GM20431 (cell line): ENCODE results near the gene NFRKB.
"Not testable (repeated sequence)": the region's sequence is repeated elsewhere in the genome, so short reads cannot be mapped to it uniquely, and the experiment has no call there.

Source experiments
- in situ Hi-C: fragments of 300-500 bp; cut with MseI, MboI; formaldehyde crosslinking; loops from one replicate; pipeline ENCODE4 v1.15.0; 2020; ENCODE audit warnings: low sequenced_read_pairs; ENCODE audit not compliant: unreplicated experiment

The NFRKB gene

DNA sequence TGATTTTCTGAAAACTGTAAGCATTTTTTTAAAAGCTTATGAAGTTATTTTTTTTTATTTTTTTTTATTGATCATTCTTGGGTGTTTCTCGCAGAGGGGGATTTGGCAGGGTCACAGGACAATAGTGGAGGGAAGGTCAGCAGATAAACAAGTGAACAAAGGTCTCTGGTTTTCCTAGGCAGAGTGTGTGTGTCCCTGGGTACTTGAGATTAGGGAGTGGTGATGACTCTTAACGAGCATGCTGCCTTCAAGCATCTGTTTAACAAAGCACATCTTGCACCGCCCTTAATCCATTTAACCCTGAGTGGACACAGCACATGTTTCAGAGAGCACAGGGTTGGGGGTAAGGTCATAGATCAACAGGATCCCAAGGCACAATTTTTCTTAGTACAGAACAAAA is 48.0 kb downstream of the NFRKB start:
- in situ Hi-C loops: not testable (repeated sequence)

DNA sequence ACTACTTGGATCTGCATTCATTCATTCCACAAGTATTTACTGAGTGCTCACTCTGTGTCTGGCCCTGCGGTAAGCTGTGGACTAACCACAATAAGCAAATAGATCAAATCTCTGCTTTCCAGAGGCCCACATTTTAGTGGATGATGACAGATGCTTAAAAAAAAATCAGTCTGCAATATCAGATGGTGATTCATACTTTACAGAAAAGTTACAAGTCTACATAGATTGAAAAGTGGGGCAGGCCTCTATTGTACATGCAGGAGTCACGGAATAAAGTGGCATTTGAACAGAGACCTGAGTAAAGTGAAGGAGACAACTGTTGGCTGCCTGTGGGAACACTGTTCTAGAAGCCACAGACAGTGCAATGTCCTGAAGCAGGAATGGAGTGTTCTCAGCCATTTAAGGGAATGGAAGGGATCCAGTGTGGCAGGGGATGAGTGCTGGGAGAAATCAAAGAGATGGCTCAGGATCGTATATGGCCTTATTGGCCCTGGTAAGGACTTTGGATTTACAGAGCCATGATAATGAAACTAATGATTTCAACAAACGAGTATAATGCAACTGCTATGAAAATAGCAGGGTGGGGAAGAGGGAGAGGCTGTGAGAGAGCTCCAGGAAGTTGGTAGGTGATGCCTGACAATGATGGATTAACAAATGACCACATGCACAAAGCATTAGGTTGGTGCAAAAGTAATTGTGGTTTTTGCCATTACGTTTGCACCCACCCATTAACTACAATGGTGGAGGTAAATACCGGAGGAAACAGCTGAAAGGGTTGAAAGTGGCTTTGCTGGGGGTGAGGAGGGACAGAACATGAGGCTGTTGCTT is 48.7 kb downstream of the NFRKB start:
- in situ Hi-C loops: no loop called here
